HG03095 (cell line): ENCODE measurements around the gene CASS4.
A peak's percentile ranks its signal among the peaks of the same experiment; 100 is the strongest.
"Not testable (repeated sequence)": the region's sequence is repeated elsewhere in the genome, so short reads cannot be mapped to it uniquely, and the experiment has no call there.

Experiments
- ATAC-seq: cut with Tn5 transposase; IDR thresholded peaks from one replicate; pipeline ENCODE4 v1.9.1; 2021; ENCODE audit warnings: moderate library complexity; ENCODE audit not compliant: unreplicated experiment

CASS4 gene

GRCh38 chr20:56391596-56392131 lies 20.4 kb upstream of the CASS4 start:
- peak; percentile 24 for ATAC-seq

GRCh38 chr20:56392132-56392880 lies 19.8 kb upstream of the CASS4 start, which contains the start of the genes AURKA and CSTF1:
Gene AURKA, minus strand, starts transcription at chr20:56392215. Its CDS starts 4,018 bp downstream, at chr20:56388197.
Gene CSTF1, plus strand, starts transcription at chr20:56392645. Its CDS starts 2,908 bp downstream, at chr20:56395553.
- ATAC-seq: peak; percentile 90

- ATAC-seq: no peak
Measured at GRCh38 chr20:56392881-56393482, 19.1 kb upstream of the CASS4 start.

- ATAC-seq: no peak
Measured at GRCh38 chr20:56393653-56394052, 18.4 kb upstream of the CASS4 start.

- no peak for ATAC-seq
Measured at GRCh38 chr20:56395166-56395565, 16.9 kb upstream of the CASS4 start.

GRCh38 chr20:56400001-56400640 lies 11.9 kb upstream of the CASS4 start:
- no peak for ATAC-seq

- ATAC-seq: no peak
Measured at GRCh38 chr20:56403465-56403864, 8.6 kb upstream of the CASS4 start.

- not testable (repeated sequence) for ATAC-seq
Measured at GRCh38 chr20:56405356-56405755, 6.7 kb upstream of the CASS4 start.

- ATAC-seq: no peak
Measured at GRCh38 chr20:56406910-56407309, 5.2 kb upstream of the CASS4 start.

- no peak for ATAC-seq
Measured at GRCh38 chr20:56409521-56409920, 2.5 kb upstream of the CASS4 start.

- no peak for ATAC-seq
Measured at GRCh38 chr20:56409956-56410355, 2.1 kb upstream of the CASS4 start.

- not testable (repeated sequence) for ATAC-seq
Measured at GRCh38 chr20:56411287-56411686, 773 bp upstream of the CASS4 start.

GRCh38 chr20:56412473-56412790 lies 372 bp downstream of the CASS4 start:
- ATAC-seq: no peak

- ATAC-seq: no peak
Measured at GRCh38 chr20:56412949-56413348, 889 bp downstream of the CASS4 start.

GRCh38 chr20:56414842-56415765 lies 3.0 kb downstream of the CASS4 start:
- no peak for ATAC-seq

- no peak for ATAC-seq
Measured at GRCh38 chr20:56417402-56417801, 5.3 kb downstream of the CASS4 start.

GRCh38 chr20:56417911-56418310 lies 5.9 kb downstream of the CASS4 start:
- ATAC-seq: no peak

GRCh38 chr20:56418385-56418861 lies 6.4 kb downstream of the CASS4 start:
- no peak for ATAC-seq

- no peak for ATAC-seq
Measured at GRCh38 chr20:56420028-56420427, 8.0 kb downstream of the CASS4 start.

GRCh38 chr20:56420940-56421688 lies 9.1 kb downstream of the CASS4 start:
- ATAC-seq: no peak
